Esophagus muscularis mucosa (tissue), 3 donors: Measurements from ENCODE around the gene ZNF660.

ENCODE experiments used
- EP300 ChIP-seq: sonication (generic); formaldehyde crosslinking; IDR thresholded peaks from one replicate; pipeline ENCODE4 v1.6.1; 2017; ENCODE audit warnings: antibody characterized with exemption
- TF ChIP-seq, protein P1 (sequence below), 3 experiments: fragments of 200-600 bp in 2 of 3; fragments of 450-650 bp in 1 of 3; sonication (generic) in 2 of 3; IDR thresholded peaks; one replicate each; pipeline ENCODE4 v1.5.1; 2017 to 2019; ENCODE audit warnings: antibody characterized with exemption in 3 of 3, mild to moderate bottlenecking in 2 of 3, moderate library complexity in 1 of 3

DNA sequence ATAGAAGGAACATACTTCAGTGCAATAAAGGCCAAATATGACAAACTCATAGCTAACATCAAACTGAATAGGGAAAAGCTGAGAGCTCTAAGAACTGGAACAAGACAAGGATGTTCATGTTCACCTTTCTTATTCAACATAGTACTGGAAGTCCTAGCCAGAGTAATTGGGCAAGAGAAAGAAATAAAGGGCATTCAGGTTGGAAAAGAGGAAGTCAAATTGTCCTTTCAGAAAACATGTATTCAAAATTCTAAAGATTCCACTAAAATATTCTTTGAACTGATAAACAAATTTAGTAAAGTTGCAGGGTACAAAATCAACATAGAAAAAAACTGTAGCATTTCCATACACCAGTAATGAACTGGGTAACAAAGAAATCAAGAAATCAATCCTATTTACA lies 27.9 kb downstream of the ZNF660 start:
- TF ChIP-seq, protein P1, sequence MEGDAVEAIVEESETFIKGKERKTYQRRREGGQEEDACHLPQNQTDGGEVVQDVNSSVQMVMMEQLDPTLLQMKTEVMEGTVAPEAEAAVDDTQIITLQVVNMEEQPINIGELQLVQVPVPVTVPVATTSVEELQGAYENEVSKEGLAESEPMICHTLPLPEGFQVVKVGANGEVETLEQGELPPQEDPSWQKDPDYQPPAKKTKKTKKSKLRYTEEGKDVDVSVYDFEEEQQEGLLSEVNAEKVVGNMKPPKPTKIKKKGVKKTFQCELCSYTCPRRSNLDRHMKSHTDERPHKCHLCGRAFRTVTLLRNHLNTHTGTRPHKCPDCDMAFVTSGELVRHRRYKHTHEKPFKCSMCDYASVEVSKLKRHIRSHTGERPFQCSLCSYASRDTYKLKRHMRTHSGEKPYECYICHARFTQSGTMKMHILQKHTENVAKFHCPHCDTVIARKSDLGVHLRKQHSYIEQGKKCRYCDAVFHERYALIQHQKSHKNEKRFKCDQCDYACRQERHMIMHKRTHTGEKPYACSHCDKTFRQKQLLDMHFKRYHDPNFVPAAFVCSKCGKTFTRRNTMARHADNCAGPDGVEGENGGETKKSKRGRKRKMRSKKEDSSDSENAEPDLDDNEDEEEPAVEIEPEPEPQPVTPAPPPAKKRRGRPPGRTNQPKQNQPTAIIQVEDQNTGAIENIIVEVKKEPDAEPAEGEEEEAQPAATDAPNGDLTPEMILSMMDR (IDR thresholded peaks at IDR 0.05), result no peak
- no peak for TF ChIP-seq EP300
